Putamen (tissue), 1 donor: Measurements from ENCODE around the gene SLC4A11.
A peak's percentile ranks its signal among the peaks of the same experiment; 100 is the strongest.

Experiments used
- DNase-seq: peaks from one replicate; pipeline ENCODE4 v3.0.0-alpha.2; 2016; ENCODE audit warnings: low spot score

Gene SLC4A11

GRCh38 chr20:3239026-3239866, at the start of gene SLC4A11:
Gene SLC4A11 (minus strand): TSS chr20:3239190. CDS start chr20:3239137, 53 bp downstream.
- DNase-seq: no peak

GRCh38 chr20:3283222-3283820, 44.3 kb upstream of the SLC4A11 start:
- no peak for DNase-seq

GRCh38 chr20:3282271-3283221, 43.6 kb upstream of the SLC4A11 start:
- no peak for DNase-seq

- no peak for DNase-seq
Measured at GRCh38 chr20:3281437-3281836, 42.4 kb upstream of the SLC4A11 start.

- DNase-seq: no peak
Measured at GRCh38 chr20:3279761-3280160, 40.8 kb upstream of the SLC4A11 start.

GRCh38 chr20:3277686-3278465, 38.9 kb upstream of the SLC4A11 start:
- no peak for DNase-seq

GRCh38 chr20:3276680-3277015, 37.7 kb upstream of the SLC4A11 start:
- no peak for DNase-seq

- no peak for DNase-seq
Measured at GRCh38 chr20:3275966-3276679, 37.1 kb upstream of the SLC4A11 start.

GRCh38 chr20:3275064-3275935, 36.3 kb upstream of the SLC4A11 start:
- DNase-seq: no peak

- DNase-seq: no peak
Measured at GRCh38 chr20:3273371-3273770, 34.4 kb upstream of the SLC4A11 start.

GRCh38 chr20:3270051-3270450, 31.1 kb upstream of the SLC4A11 start:
- DNase-seq: no peak

GRCh38 chr20:3262566-3262965, 23.6 kb upstream of the SLC4A11 start:
- no peak for DNase-seq

- DNase-seq: no peak
Measured at GRCh38 chr20:3258429-3258828, 19.4 kb upstream of the SLC4A11 start.

- DNase-seq: no peak
Measured at GRCh38 chr20:3255728-3256127, 16.7 kb upstream of the SLC4A11 start.

- DNase-seq: peak; percentile 32
Measured at GRCh38 chr20:3251806-3252205, 12.8 kb upstream of the SLC4A11 start.

GRCh38 chr20:3250091-3250504, 11.1 kb upstream of the SLC4A11 start:
- no peak for DNase-seq

GRCh38 chr20:3248993-3249347, 10.0 kb upstream of the SLC4A11 start:
- DNase-seq: no peak

GRCh38 chr20:3248167-3248992, 9.4 kb upstream of the SLC4A11 start:
- no peak for DNase-seq

GRCh38 chr20:3247638-3248037, 8.6 kb upstream of the SLC4A11 start:
- DNase-seq: no peak
